Measurements from ENCODE around the gene AMY1A. TPM values are rescaled to one million over a fixed set of nuclear protein-coding genes. Genes with fewer than 3 reads are reported as not detected.
"Not testable (repeated sequence)": the region's sequence is repeated elsewhere in the genome, so short reads cannot be mapped to it uniquely, and the experiment has no call there.

The AMY1A gene
- total RNA-seq, 1 donor from 2014 or later, result not detected

GRCh38 chr1:103700669-103701068, 45.1 kb downstream of the AMY1A start:
- CTCF ChIA-PET; ATAC-seq (ENCODE audit: low read depth); H3K36me3 Mint-ChIP-seq (ENCODE audit: low read depth); H3K9me3 Mint-ChIP-seq; H3K4me1 Mint-ChIP-seq; POLR2A ChIA-PET; DNase-seq; H3K27me3 Mint-ChIP-seq; intact Hi-C loops (cut with micrococcal nuclease); H3K27ac Mint-ChIP-seq; H3K4me3 Mint-ChIP-seq: not testable (repeated sequence)

GRCh38 chr1:103701256-103701655, 45.7 kb downstream of the AMY1A start:
- H3K4me1 Mint-ChIP-seq; H3K27ac Mint-ChIP-seq; POLR2A ChIA-PET; DNase-seq; CTCF ChIA-PET; ATAC-seq (ENCODE audit: low read depth); intact Hi-C loops (cut with micrococcal nuclease); H3K4me3 Mint-ChIP-seq; H3K9me3 Mint-ChIP-seq; H3K27me3 Mint-ChIP-seq; H3K36me3 Mint-ChIP-seq (ENCODE audit: low read depth): not testable (repeated sequence)

GRCh38 chr1:103707670-103708069, 52.1 kb downstream of the AMY1A start:
- H3K27ac Mint-ChIP-seq; H3K4me1 Mint-ChIP-seq; H3K9me3 Mint-ChIP-seq; ATAC-seq (ENCODE audit: low read depth); CTCF ChIA-PET; intact Hi-C loops (cut with micrococcal nuclease); POLR2A ChIA-PET; DNase-seq; H3K36me3 Mint-ChIP-seq (ENCODE audit: low read depth); H3K27me3 Mint-ChIP-seq; H3K4me3 Mint-ChIP-seq: not testable (repeated sequence)

DNA sequence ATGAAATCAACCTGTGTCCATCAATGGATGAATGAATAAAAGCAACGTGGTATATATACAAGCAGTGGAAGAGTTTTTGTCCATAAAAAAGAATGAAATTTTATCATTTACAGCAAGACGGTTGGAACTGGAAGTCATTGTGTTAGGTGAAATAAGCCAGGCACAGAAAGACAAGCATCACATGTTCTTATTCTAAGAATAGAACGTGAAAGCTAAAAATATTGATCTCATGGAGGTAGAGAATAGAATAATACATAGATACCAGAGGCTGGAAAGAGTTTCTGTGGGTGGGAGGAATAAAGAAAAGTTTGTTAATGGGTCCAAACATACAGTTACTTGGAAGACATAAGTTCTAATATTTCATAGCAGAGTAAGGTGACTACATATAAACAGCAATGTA, 54.8 kb downstream of the AMY1A start:
- CTCF ChIA-PET; H3K27ac Mint-ChIP-seq; POLR2A ChIA-PET; H3K27me3 Mint-ChIP-seq; DNase-seq; H3K9me3 Mint-ChIP-seq; intact Hi-C loops (cut with micrococcal nuclease); ATAC-seq (ENCODE audit: low read depth); H3K36me3 Mint-ChIP-seq (ENCODE audit: low read depth); H3K4me3 Mint-ChIP-seq; H3K4me1 Mint-ChIP-seq: not testable (repeated sequence)

Other genes starting within 250 kb of the AMY1A start
- gene RNPC3, start 130.1 kb upstream of the AMY1A start, total RNA-seq, result 37.1 and 53.3 TPM in 2 replicates
- 17.3 and 19.7 TPM in 2 replicates for gene AMY2B, start 84.2 kb upstream of the AMY1A start, total RNA-seq
- gene AMY2A, start 38.3 kb upstream of the AMY1A start, total RNA-seq, result not detected in 2 replicates
- gene AMY1B, start 40.5 kb downstream of the AMY1A start, total RNA-seq, result not detected in 2 replicates
- gene AMY1C, start 94.1 kb downstream of the AMY1A start, total RNA-seq, result not detected in 2 replicates